LNCAP (cell line): ENCODE results near the gene AKAP8.

Experiments used
- CTCF ChIP-seq: fragments of 450-650 bp; IDR thresholded peaks from 2 replicates; pipeline ENCODE4 v1.5.1; 2017; ENCODE audit warnings: mild to moderate bottlenecking

The AKAP8 gene

DNA sequence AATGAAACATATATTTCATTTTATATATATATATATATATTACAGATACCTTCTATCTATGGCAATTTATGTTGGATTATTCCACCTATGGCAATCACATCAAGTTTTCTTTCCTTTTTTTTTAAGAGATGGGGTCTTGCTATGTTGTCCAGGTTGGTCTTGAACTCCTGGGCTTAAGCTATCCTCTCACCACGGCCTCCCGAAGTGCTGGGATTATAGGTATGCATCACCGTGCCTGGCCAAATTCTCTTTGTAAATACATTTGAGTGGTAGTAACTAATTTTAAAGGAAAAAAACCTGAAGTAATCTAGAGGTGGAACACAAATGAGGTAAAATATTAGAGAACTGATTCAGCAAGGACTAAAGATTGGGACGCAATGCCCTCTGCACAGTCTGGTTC lies 25.7 kb downstream of the AKAP8 start:
- TF ChIP-seq CTCF = no peak

GRCh38 chr19:15340086-15340485 lies 39.5 kb downstream of the AKAP8 start:
- TF ChIP-seq CTCF = no peak

DNA sequence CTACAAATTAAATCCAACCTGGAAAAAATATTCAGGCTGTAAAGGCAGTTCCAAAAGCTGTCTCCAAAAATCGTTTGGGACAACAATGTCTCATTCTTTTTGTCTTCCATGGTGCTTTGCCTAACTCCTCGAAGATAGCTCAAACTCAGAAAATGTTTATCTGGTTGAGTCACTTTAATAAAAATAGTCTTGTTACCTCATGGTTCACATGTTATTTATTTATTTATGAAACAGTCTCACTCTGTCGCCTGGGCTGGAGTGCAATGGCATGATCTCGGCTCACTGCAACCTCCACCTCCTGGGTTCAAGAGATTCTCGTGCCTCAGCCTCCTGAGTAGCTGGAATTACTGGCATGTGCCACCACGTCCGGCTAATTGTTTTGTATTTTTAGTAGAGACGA lies 42.4 kb downstream of the AKAP8 start:
- TF ChIP-seq CTCF = no peak

DNA sequence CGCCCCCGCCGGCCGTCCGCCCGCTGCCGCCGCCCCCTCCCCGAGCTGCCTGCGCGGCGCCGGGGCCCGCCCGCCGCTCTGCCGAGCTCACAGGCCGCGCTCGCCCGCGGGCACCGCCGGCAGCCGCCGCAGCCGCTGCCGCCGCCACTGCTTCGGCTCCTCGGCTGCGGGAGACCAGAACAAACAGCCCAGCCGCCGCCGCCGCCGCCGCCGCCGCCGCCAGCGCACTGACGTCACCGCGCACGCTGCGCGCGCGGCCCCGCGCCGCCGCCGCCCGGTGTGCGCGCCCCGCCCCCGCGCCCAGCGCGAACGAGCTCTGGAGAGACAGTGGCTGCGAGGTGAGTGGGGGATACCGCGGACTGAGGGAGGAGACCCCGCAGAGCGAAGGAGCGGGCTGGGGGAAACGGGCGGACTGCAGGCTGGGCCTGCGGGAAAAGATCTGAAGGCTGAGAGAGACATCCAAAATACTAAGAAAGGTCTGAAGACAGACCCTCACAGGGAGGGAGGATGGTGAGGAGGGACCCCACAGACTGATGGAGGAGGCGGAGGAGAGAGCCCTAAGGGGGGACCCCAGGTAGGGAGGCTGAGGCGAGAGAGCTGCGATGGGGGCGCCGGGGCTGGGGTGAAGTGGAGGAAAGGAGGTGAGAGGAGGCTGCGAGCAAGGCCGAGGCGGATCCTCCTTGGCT lies 47.1 kb downstream of the AKAP8 start, which contains the start of gene BRD4:
Gene BRD4, minus strand, starts transcription at position 229 of the 686 bp plus-strand sequence. CDS start 59,440 bp downstream, outside the sequence.
- no peak for TF ChIP-seq CTCF

- TF ChIP-seq CTCF = no peak
These were observed 47.9 kb downstream of the AKAP8 start for GRCh38 chr19:15331419-15332310.

DNA sequence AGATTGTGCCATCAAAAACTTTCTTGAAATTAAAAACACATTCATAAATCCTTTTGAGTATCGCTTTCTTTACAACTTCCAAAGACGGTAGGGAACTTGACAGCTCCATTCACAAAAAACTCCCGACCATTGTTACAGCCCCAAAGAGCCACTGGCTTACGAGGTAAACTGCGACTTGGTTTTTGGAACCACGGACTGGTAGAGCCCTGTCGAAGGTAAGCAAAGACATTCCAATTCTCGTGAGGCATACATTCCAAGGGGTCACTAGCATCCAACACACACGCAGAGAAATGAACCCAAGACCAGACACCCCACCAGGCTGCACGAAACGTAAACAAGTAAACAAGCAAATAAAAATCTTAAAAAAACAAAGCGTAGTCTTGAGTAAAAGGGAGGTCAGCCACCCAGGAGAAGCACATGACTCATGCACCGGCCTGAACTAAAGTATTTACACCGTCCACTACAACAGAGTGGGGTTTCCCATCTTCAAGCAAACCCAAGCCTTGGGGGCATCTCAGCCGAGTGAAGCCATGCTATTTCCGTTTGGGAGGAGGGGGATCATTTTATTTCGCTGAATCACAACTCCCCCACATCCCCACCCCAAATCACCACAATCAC lies 48.7 kb downstream of the AKAP8 start:
- TF ChIP-seq CTCF = no peak

GRCh38 chr19:15328312-15328711 lies 51.3 kb downstream of the AKAP8 start:
- no peak for TF ChIP-seq CTCF
